HepG2 (cell line): ENCODE data around the gene STK32C. TPM values are rescaled to one million over a fixed set of nuclear protein-coding genes. Genes with fewer than 3 reads are reported as not detected.
A peak's percentile ranks its signal among the peaks of the same experiment; 100 is the strongest.

Source experiments
- ASH2L ChIP-seq: fragments of 300-600, 200-600 bp; sonication (generic); IDR thresholded peaks from 2 replicates; pipeline ENCODE4 v1.7.0; 2017; ENCODE audit warnings: low read depth, mild to moderate bottlenecking, moderate library complexity, mixed read lengths, low read length; ENCODE audit not compliant: insufficient read length
- ATF1 ChIP-seq: IDR thresholded peaks from 2 replicates; pipeline ENCODE4 v1.6.1; 2016; ENCODE audit warnings: mild to moderate bottlenecking, control low read depth
- CSRNP1 ChIP-seq: sonication (generic); formaldehyde crosslinking; IDR thresholded peaks from 2 replicates; pipeline ENCODE4 v1.8.1; 2023; ENCODE audit warnings: mild to moderate bottlenecking, missing genetic modification reagents
- MEIS2 ChIP-seq: sonication (generic); formaldehyde crosslinking; IDR thresholded peaks from 2 replicates; pipeline ENCODE4 v1.9.0; 2021; ENCODE audit warnings: mild to moderate bottlenecking, missing genetic modification reagents
- MTF2 ChIP-seq: sonication (generic); formaldehyde crosslinking; IDR thresholded peaks from 2 replicates; pipeline ENCODE4 v1.5.0; 2020; ENCODE audit warnings: missing genetic modification reagents, borderline replicate concordance
- ZNF280D ChIP-seq: sonication (generic); formaldehyde crosslinking; IDR thresholded peaks from 2 replicates; pipeline ENCODE4 v1.5.1; 2020; ENCODE audit warnings: mild to moderate bottlenecking, missing genetic modification reagents
- ZNF281 ChIP-seq: sonication (generic); formaldehyde crosslinking; IDR thresholded peaks from 2 replicates; pipeline ENCODE4 v1.4.0; 2020; ENCODE audit warnings: missing genetic modification reagents, borderline replicate concordance
- ZNF282 ChIP-seq: fragments of 450-650 bp; IDR thresholded peaks from 2 replicates; pipeline ENCODE4 v1.6.1; 2018; ENCODE audit not compliant: partially characterized antibody
- ZNF549 ChIP-seq: sonication (generic); formaldehyde crosslinking; IDR thresholded peaks from 2 replicates; pipeline ENCODE4 v1.5.0; 2020; ENCODE audit warnings: missing genetic modification reagents
- polyA plus RNA-seq, 8 experiments: library from polyadenylated mRNA; depleted of rRNA in 3 of 8; stranded (reverse) in 7 of 8; unstranded in 1 of 8; fragments of >200 nt; fragmentation: Illumina TruSeq in 4 of 8; extraction: Trizol in 4 of 8; gene quantifications; 2 replicates each; pipeline versions ENCODE4 v1.2.1 to v1.2.3, GENCODE V29; 2011 to 2016; ENCODE audit warnings: low read depth in 4 of 8, missing spikeins in 1 of 8, mixed read lengths in 1 of 8; ENCODE audit not compliant: insufficient read depth in 1 of 8
- total RNA-seq, 5 experiments: library from RNA; depleted of rRNA; stranded (reverse); fragments of >200 nt; fragmentation: Illumina TruSeq; extraction: Trizol; gene quantifications; 2 replicates each; pipeline ENCODE4 v1.2.3, GENCODE V29; 2016; ENCODE audit warnings: low read depth in 1 of 5
- TF ChIP-seq, protein P1 (sequence below): sonication (generic); formaldehyde crosslinking; IDR thresholded peaks from 2 replicates; pipeline ENCODE4 v1.5.0; 2020; ENCODE audit warnings: mild to moderate bottlenecking, missing genetic modification reagents

Gene STK32C
- total and polyA plus RNA-seq, 2 of the 13 experiments (the other 11 are each of a cell fraction or from before 2014, with no cell fraction given): 10.9 to 19.4 TPM

DNA sequence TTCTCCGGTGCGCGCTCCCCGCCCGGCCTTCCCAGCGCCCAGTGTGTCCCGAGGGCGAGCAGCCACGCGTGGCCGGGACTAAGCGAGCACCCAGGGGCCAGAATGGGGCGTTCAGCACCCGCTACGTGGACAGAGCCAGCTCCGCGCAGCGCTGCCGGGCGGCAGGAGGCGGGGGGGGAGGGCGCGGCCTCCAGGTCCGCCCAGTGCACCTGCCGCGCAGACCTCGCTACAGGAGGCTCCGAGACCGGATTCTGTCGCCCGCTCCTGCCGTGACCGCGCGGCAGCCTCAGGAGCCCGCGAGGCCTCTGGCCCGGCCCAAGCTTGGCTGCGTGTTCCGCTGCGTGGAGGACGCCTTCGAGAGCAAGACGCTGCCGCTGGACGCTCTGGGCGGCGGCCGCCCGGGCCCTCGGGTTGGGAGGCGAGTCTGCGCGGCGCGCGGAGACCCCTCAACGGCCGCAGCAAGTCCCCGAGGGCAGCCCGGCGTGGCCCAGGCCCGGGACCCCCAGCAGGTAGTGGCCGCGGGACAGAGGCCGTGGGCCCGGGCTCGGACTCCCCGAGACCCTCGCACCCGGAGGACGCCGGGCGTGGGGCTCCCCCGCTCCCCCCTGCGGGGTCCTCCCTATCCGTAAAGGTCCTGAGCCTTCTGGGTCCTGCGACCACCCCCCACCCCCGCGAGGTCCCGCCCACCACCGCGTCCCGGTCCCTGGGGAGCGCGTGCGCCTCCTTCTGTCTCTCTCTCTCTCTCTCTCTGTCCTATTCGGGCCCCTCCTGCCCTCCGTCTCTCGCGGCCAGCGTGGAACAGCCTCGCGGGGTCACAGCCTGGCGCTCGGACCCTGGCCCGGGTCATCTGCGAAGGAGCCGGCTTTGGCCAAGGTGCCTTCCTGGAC is 121.9 kb downstream of the STK32C start (continued):
- TF ChIP-seq ZNF281 (CRISPR knock-in tag) (0 out of 2 replicates have a peak, but pooled peaks have one; percentile 22), ZNF282 (no peak), ZNF549 (CRISPR knock-in tag) (no peak), MTF2 (peak; percentile 49; the same call in 1 of the 2 replicates), ZNF280D (no peak), CSRNP1 (CRISPR knock-in tag) (peak; percentile 48; the same call in 1 of the 2 replicates), ASH2L (no peak), ATF1 (CRISPR knock-in tag) (no peak), MEIS2 (peak; percentile 53; the same call in 1 of the 2 replicates)
- TF ChIP-seq, protein P1, sequence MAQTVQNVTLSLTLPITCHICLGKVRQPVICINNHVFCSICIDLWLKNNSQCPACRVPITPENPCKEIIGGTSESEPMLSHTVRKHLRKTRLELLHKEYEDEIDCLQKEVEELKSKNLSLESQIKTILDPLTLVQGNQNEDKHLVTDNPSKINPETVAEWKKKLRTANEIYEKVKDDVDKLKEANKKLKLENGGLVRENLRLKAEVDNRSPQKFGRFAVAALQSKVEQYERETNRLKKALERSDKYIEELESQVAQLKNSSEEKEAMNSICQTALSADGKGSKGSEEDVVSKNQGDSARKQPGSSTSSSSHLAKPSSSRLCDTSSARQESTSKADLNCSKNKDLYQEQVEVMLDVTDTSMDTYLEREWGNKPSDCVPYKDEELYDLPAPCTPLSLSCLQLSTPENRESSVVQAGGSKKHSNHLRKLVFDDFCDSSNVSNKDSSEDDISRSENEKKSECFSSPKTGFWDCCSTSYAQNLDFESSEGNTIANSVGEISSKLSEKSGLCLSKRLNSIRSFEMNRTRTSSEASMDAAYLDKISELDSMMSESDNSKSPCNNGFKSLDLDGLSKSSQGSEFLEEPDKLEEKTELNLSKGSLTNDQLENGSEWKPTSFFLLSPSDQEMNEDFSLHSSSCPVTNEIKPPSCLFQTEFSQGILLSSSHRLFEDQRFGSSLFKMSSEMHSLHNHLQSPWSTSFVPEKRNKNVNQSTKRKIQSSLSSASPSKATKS (CRISPR knock-in tag): no peak
